Islet precursor cell (in vitro differentiated cells): ENCODE data around the gene SLC7A10.

ENCODE experiments used
- DNase-seq: peaks from one replicate; pipeline ENCODE4 v3.0.0-alpha.2; 2018

Gene SLC7A10

GRCh38 chr19:33254245-33254824 is 28.7 kb upstream of the SLC7A10 start:
- no peak for DNase-seq

DNA sequence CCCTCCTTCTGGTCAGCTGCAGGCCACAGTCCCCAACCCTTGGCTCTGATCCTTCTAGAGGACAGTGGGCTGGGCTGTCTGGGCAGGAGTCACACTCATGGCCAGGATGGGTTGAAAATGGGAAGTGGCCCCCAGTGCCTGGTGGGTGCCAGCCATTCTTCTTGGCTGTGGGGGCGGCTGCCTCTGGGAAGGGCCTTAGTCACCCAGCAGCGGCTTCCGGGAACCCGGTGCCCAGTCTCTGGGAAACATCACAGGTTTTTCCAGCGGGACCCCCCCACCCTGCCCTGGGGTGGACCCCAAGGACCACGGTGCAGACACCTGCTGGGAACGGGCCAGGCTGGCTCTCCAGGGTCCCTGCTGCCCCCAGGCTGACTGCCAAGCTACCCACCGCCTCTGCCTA is 27.3 kb upstream of the SLC7A10 start:
- no peak for DNase-seq

- no peak for DNase-seq
Observed at GRCh38 chr19:33252418-33252962, 26.8 kb upstream of the SLC7A10 start.

- no peak for DNase-seq
Observed at GRCh38 chr19:33251526-33252090, 26.0 kb upstream of the SLC7A10 start.

DNA sequence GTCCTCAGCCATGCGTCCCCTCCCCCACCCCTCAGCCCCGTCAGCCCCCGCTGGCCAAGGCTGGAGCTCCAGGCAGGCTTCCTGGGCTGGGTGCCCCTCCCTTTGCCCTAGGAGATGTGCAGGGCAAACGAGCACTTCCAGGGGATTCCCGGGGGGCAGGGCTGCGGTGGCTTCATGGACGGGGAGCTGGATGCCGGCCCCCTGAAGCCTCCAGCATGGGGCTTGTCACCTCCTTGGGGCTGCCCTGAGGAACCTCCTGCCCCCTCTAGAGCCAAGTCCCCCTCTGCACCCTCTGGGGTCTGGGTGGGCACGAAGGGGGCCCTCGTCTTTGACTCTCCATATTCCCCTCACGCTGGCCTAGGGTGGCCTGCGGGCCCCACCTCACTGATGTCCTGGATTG is 25.4 kb upstream of the SLC7A10 start:
- no peak for DNase-seq

GRCh38 chr19:33250500-33250899 is 24.9 kb upstream of the SLC7A10 start:
- DNase-seq = no peak

GRCh38 chr19:33249740-33250366 is 24.2 kb upstream of the SLC7A10 start:
- DNase-seq = no peak

- DNase-seq = peak; percentile 59
Observed at GRCh38 chr19:33248954-33249613, 23.4 kb upstream of the SLC7A10 start.

DNA sequence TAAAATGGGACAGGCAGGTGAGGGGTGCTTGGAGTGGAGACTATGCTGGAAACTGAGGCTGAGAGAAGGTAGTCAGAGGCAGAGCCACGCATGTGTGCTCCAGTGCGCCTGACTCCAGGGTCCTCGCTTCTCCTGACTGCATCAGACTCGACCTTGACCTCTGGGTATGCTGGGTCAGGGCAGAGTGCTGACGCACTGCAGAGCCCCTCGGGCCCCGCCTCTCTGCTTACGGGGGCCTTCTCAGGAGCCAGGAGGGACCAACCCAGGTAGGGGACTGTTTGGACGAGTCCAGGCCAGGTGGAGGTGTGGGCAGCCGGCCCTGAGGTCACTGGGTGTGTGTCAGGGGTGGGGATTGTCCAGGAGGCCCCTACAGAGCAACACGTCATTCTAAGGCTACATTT is 22.9 kb upstream of the SLC7A10 start:
- DNase-seq = no peak

- no peak for DNase-seq
Observed at GRCh38 chr19:33248104-33248503, 22.5 kb upstream of the SLC7A10 start.

DNA sequence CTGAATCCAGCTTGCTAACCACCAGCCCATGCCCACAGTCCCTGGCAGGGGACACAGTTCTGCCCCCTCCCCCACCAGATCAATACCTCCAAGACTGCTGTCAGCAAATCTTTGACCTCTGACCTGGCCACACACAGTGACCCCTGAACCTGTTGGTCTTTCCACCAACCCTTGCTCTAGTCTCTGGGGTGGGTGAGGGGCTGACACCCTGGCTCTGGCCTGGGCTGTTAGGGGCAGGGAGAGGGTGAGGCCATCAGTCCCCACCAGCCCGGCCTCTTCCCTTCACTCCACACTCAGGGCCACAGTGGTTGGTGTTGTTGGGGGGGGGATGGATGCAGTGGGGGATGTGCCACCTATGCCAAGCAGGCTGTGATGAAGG is 21.8 kb upstream of the SLC7A10 start:
- no peak for DNase-seq

DNA sequence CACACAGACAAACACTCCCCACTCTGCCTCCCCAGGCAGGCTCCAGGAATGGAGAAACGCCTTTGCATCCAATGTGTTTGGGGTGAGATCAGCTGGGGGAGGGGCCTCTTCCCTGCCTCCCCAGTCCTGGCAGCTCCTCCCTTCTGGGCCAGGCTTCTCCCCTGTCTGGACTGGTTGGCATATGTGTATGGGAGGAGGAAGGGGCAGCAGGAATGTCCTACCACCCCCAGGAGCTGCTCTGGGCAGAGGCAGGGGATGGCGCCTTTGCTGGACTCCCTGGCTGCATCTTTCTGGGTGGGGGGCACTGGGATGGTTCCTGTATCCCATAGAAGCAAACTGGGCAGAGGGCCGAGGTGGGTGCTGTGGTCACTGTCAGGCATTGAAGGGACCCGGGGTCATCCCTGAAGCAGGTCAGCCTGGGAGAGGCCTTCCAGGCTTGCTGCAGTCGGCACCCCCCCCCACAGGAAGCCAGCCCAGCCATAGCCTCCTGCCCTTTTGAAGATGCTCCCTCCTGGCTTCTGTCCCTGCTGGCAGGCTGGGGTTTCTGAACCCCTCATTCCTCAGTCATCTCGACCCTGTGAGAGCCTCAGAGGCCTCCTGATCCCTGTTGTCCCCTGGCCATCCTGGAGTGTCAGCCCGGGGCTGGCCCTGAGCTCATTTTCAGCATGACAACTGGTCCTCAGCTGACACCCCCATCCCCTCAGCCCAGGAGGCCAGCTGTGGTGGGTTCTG is 21.2 kb upstream of the SLC7A10 start:
- DNase-seq = no peak

DNA sequence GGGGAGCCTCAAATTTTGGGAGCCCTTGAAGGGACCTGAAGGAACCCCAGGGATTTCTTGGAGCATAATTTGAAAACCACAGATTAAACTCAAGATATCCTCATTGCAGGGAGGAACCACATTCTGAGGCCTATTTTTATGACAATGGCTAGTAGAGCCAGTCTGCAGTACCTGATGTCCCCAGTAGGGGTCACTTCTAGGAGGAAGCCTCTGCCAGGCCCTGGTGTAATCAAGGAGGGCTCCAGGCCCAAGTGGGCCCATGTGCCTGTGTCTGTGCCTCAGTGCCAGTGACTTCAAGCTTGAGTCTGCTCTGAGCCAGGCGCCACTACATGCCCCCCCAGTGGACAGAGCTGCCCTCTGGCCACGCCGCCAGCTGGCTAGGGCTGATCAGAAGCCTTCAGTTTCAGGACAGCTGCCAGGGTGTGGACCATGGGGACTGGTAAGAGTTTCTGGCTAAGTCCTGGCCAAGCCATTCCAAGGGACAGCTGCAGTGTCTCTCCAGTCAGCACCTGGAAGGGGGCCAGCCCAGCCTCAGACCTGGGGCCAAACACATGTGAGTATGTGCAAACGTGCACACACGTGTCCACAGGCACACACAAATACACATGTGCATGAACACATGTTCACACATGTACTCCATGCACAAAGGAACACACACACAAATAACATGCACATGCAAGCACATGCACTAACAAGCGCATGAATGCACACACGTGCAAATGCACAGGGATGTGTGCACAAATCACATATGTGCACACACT is 20.5 kb upstream of the SLC7A10 start:
- no peak for DNase-seq

GRCh38 chr19:33242911-33243310 is 17.3 kb upstream of the SLC7A10 start:
- DNase-seq = no peak

- DNase-seq = no peak
Observed at GRCh38 chr19:33242131-33242530, 16.5 kb upstream of the SLC7A10 start.

- DNase-seq = no peak
Observed at GRCh38 chr19:33241530-33242101, 16.0 kb upstream of the SLC7A10 start.

DNA sequence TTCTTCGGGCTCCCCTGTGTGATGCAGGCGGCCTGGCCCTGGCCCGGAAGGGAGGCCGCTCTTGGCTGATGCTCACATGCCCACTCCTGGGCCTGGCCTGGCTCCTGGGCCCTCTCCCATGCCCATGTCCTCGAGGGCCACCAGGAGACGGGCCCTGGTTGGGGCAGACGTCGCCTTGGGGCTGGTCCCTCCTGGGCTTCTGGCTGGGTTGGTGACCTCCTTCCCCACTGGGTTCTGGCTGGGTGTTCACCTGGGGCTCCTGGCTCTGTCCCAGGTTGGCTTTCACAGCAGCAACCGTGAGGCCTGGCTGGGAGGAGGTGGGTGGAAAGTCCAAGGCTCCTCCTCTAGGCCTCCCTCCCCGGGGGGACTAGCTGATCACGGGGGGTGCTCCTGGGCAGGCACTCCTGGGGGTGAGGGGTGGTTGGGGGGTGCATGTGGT is 15.5 kb upstream of the SLC7A10 start:
- DNase-seq = no peak

DNA sequence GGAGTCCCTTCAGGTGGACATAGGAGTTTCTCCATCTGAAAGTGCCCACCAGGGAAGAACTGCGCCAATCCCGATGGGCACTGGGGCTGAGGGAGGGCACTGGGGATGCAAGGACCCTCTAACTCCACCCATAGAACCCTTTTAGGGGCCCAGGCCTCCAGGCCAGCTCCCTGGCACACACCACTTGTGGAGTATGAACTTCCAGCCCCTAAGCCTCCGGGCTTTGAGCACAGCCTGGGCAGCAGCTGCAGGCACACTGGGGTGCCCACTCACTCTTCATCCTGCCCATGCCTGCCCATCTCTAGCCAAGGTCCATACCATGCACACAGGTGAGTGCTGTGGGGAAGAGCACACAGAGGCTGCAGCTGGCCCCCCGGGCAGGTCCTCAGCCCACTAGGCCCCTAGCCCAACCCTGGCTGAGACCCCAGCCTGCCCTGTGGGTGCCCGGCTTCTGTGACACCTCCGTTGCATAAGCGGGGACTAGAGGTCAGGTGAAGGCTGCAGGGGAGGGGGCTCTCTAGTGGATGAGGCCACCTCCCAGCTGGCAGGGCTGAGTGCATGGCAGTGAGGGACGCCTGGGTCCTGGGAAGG is 14.6 kb upstream of the SLC7A10 start:
- DNase-seq = no peak

DNA sequence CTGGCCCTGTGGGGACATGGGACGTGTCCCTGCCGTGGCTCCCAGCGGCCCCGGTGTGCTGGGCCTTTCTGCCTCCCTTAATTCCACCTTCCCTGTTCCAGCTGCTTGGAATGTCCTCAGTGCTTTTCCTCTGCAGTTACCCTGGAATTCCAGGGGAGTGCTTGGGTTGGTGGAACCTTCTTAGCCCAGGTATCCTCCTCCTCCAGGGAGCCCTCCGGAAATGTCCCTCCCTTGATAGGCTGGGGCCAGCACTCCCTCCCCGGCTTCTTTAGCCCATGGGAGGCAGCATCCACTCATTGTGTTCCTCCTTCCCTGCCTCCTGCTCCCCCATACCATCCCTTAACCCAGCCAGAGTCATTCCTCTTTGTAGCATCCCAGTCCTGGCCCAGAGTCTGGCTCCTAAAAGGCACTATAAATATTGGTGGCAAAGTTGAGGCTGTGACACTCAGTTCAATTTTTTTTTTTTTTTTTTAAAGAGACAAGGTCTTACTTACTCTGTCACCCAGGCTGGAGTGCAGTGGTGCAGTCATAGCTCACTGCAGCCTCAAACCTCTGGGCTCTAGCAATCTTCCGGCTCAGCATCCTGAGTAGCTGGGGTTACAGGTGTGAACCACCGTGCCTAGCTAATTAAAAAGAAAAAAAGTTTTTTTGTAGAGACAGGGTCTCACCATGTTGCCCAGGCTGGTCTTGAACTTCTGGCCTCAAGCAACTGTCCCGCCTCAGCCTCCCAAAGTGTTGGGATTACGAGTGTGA is 13.7 kb upstream of the SLC7A10 start:
- no peak for DNase-seq

DNA sequence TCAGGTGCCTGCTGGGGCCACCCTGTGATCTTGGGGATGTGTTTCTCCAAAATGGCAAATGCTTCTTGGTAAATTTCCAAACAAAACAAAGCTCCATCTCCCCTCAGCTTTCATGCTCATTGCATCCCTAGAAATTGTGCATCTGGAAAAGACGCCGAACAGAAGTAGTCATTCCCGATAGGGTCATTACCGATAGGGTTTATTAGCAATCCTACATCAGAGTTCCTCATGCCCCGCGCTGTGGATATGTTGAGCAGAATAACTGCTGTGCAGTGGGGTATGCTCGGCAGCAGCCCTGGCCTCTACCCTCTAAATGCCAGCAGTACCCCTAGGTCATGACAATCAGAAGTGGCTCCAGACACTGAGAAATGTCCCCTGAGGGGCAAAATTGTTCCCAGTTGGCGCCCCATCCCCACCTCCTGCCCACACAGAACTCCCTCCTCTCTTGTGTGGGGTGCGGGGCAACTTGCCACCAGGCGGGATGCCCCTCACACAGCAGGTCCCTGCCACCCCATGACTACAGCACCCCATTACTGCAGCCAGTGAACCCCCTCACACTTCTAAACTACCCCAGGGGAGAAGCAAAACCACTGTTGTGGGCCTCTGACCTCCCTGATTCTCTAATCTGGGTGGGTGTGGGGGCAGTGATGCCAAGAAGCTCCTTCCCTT is 13.0 kb upstream of the SLC7A10 start:
- no peak for DNase-seq
